Stimulated activated CD4-positive, alpha-beta T cell treated with anti-CD3 and anti-CD28 coated beads, Interleukin-1b, Interleukin-23, amount 100 ng/mL, for 48 hours (primary cell): ENCODE results near the gene DCP1B.
"Not testable (repeated sequence)": the region's sequence is repeated elsewhere in the genome, so short reads cannot be mapped to it uniquely, and the experiment has no call there.

Experiments used
- DNase-seq: peaks from one replicate; pipeline ENCODE4 v3.0.0-alpha.2; 2020

Gene DCP1B

DNA sequence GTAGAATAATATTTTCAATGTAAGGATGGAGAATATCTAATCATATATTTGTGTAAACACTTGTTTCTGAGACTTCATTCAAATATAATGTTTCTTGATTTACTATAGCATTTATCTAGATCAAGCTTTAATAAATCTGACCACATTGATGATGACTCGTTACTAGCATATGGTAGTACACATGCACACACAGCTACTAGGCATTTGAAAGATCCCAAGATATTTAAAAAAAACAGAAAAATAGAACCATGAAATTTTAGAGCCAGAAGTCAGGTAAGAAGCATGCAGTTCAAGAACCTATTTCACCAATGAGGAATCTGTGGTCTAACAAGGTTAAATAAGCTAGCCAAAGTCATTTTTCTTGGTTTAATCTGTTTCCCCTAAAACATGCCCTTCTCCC lies 32.0 kb downstream of the DCP1B start:
- no peak for DNase-seq

DNA sequence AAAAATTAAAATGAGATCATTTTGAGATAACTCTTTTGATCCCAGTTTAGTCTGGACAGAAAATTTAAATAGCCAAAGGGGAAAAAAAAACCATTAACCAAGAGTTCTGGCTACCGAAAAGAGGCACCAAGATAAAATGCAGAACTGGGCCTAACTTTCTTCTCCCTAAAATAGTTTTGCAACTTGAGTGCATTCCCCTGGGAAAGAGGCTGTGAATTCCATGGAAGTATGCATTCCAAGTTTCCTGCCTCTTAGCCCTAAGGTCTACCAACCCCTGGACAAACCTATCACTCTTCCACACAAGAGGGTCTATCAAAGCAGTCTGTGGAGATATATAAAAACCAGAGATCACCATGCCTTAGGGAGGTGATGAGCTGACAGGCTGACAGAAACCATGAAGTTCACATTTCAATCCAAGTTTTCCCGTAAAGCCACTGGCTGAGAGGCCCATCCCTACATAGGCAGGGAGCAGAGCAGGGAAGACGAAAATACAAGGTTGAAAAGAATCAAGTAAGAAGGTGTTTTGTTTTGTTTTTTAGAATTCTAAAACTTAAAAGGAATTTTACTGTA lies 33.8 kb downstream of the DCP1B start:
- DNase-seq: no peak

DNA sequence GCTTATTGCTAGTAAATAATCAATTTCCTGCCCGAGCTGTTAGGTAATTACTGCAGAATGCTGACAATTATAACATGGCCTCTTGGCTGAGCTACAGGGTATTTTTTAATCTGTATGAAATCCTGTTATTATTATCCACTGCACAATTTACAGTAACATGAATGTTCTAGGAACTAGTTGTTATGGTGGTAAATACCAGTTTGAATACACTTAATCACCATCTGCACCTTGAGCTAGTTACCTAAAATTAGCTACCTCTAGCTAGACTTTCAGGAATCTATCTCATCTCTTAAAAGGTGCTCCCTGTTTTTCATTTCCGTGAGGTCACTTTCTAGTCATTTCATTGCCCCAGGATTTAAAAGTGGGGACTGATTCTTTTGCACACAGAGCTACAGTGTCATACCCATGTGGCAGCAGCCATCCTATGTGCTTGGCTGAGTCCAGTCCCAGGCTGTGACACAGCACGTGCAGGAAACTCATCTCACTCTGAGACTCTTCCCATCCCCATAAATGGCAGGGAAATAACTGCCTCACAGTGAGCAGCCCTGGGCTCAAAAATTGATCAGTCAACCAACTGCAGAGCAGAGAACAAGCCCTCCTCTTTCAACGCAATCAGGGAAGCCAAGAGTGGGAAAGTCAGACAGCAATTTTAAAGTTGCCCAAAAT lies 37.6 kb downstream of the DCP1B start:
- DNase-seq: no peak

DNA sequence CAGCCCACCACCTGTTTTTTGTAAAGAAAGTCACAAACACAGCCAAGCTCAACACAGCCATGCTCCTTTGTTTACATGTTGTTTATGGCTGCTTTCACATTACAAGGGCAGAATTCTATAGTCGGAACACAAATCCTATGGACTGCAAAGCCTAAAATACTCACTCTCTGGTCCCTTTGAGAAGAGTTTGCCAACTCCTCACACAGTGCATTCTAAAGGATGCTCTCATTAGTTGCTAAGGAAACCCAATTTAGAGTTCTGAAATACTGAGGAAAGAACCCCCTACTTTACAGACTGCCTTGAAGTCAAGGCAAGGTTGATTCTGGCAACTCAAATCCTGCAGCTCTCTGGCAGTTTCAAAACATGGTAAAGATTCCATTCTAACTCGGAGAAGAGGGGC lies 38.3 kb downstream of the DCP1B start:
- no peak for DNase-seq

DNA sequence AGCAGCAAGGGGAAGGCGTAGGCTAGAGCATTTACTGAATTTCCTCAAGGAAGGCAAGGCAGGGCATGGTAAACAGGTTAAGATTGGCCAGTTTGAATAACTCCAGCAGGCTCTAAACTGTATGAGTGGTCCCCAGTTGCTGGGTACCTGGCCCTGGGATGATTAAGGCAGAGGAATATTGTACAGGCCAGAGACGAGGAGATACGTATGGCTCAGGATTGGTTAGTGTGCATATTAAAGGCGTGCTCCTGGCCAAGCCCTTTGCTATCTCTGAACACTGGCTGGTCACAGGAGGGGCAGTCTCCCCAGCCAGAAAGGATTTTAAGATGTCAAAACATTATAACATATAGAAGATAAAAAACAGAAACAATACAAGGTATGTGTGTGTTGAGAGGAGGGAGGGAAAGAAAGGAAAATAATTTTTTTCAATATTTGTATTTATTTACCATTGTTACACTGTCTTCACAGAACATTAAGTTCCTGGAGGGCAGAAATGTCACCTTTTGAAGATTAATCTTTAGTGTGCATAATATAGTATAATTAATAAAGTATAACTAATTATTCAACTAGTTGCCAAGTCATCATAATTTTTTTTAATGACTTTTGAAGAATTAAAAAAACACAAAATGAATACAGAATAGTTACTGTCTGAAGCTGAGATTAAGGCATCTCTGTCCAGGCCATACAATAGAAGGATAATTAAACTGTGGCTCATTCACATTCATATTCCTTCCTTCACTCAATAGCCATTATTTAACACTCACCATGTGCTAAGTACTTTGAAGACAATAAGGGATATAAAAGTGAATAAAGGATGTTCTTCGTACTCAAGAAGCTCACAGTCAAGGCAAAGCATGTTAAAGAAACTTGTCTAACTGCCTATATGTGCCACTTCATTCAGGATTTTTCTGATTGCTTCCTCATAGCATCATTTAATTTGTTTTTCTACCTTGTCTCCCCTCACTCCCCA lies 41.9 kb downstream of the DCP1B start:
- DNase-seq: no peak

DNA sequence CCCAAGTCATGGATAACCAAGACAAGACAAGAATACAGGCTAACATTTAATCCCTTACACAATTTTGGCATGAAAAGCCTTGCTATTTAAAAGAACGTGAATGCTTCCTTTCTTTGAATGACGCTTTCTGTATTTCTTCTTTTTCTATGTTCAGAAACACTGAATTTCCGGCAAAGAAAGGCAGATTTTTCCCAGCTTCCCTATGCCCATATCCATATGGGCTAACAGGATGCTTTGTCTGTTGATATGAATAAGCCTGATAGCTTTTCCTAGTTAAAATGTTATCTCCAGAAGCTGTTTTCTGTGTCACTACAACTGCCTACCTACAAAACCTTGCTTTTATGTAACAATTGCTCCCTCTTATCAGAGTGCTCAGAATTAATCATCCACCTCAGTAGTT lies 47.5 kb downstream of the DCP1B start:
- DNase-seq: no peak

DNA sequence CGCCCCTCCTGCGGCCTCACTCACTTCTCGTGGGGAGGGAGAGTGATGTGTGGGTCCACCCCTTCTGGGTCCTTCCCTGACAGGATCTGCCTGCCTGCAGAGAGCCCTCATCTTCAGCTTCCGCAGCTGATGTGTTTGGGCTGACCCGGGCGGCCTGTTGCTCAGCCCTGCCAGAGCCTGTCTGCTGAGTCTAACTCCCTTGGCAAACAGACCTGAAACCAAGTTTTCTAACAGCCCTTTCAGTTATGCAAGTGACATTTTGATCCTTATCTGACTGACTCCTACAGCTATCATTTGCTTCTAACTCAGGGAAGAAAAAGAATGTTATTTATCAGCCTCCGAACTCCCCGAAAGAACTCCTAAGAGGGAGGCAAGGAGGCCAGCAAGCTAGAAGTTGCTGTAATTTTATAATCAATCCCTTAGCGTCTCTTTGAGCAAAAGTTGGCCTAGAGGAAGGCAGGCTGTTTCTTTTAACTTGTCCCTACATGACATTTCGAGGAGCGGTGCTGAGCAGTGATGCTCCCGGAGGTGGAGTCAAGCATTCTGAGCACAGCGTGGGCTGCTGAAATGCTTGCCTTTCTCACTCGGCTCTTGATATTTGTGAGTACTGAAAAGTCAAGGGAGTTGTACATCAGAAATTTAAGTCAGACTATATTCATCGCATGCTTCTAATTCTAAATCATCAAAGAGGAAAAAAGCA lies 54.3 kb downstream of the DCP1B start:
- no peak for DNase-seq

DNA sequence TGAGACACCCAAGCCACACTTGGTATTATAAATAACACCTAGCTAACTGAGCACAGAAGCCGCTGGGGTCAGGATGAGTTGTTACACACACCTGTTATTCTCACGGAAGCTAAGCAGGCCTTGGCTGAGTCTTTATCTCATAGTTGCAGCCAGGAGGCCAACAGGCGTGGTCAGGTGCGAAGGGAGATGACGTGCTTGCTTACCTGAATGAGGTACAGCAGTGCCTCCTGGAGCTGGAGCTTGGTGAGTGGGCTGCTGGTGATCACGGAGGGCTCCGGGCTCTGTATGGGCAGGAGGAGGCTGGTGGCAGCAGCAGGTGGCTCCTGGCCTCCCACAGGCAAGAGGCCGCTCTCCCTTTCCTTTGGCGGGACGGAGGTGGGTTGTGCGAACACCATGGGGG lies 55.4 kb downstream of the DCP1B start:
- no peak for DNase-seq

DNA sequence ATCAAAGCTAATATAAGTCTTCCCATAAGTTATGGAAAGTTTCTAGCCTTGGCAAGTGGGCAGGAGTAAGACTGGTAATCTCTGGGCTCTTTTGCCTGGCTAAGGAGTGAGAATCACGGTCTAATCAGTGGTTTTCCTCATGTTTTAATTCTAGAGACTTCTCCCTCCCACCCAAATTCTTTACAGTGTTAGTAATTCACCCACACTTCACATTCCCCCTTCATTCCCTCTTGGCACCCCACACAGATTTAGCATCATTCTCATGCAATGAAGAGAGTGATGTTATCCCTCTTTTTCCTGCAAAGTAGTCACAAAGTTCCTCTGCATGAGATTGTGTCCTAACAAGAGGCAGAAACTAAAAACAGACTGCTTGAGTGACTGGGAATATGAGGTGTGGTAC lies 57.2 kb downstream of the DCP1B start:
- DNase-seq: no peak

DNA sequence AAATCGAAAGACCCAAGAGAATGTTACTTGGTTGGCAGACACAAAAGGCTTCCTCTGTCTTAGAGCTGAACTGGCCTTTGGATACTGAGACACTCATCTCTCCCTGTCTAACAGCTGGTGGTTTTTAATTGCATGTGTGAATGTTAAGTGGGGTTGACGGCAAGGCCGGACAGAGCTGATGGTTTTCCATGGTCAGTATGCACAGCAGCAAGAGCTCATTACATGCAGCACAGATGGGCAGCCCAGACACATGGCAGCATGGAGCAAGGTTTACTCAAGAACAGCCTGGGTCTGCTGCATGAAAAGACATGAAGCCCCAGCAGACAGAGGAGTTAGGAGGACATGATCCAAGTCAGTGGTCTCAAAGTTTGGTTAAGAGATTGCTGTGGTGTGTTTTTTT lies 58.0 kb downstream of the DCP1B start:
- DNase-seq: no peak

DNA sequence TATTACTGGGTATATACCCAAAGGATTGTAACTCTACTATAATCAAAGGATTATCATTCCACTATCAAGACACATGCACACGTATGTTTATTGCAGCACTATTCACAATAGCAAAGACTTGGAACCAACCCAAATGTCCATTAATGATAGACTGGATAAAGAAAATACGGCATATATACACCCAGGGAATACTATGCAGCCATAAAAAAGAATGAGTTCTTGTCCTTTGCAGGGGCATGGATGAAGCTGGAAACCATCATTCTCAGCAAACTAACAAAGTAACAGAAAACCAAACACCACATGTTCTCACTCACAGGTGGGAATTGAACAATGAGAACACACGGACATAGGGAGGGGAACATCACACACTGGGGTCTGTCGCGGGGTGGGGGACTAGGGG lies 58.8 kb downstream of the DCP1B start:
- DNase-seq: not testable (repeated sequence)

DNA sequence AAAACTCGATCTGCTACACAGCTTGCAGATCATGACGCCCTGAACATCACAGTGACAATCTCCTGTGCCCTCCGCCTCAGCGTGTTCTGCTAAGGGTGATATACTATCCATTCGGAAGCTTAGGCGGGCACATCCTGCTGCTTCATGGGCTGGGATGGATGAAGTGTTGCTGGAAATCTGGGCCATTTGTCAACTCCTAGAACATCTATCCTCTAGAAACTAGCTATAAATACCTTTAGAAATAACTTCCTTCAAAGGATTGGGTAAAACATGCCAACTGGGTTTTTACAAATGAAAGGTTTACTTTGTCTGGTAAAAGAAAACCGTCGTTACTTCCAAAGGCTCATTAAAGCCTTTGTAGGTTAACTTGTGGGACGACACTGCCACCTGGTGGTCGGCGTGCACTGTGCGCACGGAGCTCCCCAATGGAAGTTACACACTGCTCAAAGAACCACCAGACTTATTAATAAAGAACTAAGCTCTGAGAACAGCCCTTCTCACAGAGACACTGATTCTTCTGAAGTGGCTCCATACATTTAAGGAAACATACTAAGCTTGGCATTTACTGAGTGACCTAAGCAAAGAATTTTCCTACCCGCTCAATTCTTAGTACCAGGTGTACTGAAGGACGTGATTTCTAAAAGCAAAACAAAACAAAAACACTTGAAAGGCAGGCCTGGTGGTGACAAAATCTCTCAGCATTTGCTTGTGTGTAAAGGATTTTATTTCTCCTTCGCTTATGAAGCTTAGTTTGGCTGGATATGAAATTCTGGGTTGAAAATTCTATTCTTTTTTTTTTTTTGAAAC lies 64.3 kb downstream of the DCP1B start:
- DNase-seq: peak; percentile 82

DNA sequence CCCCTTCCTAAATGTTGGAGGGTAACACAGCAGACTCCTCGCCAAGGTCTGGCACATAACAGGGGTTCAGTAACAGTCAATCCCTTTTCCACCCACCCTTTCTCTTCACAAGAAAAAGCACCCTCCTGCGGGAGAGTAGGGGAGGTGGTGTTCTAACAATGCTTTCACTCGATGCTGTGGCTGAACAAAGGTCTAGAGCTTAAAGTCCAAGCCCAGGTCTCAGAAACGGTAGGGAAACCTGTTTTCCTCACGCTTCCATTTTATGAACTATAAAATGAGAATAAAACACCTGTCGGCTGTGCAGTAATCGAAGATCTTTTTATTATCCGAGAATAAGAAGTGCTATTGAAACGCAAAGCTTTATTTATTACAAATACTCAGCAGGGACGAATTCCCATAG lies 64.9 kb downstream of the DCP1B start:
- DNase-seq: no peak

DNA sequence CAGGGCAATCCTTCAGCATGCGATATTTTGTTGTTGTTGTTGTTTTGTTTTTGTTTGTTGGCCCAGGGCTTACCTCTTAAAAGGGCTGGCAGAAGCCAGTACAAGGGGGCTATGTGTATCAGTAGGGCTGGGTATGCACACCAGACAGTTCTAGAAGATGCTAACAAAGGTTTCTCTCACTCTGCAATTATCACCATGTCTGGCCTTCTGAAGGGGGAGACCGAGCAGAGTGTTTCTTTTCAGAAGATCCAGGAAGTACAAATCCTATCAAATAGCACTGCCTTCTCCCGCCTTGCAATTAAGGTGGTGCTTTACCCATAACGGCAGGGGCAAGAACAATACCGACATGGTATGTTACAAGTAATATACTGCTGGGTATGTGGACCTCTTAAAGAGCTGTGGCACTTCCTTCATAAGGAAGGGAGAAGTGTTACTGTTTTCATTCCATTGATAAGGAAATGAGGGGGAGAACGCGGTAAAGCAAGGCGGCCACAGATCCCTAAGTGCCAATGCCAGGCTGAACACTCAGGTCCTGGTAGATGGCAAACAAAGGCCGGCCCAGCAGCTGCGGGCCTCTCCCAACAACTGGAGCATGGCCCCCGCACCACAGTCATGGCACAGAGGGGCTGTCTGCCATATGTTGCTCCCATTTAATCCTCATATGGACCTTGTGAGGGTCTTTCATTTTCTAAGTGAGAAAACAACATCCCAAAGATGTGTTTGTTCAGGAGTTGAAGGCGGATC lies 66.6 kb downstream of the DCP1B start:
- no peak for DNase-seq

DNA sequence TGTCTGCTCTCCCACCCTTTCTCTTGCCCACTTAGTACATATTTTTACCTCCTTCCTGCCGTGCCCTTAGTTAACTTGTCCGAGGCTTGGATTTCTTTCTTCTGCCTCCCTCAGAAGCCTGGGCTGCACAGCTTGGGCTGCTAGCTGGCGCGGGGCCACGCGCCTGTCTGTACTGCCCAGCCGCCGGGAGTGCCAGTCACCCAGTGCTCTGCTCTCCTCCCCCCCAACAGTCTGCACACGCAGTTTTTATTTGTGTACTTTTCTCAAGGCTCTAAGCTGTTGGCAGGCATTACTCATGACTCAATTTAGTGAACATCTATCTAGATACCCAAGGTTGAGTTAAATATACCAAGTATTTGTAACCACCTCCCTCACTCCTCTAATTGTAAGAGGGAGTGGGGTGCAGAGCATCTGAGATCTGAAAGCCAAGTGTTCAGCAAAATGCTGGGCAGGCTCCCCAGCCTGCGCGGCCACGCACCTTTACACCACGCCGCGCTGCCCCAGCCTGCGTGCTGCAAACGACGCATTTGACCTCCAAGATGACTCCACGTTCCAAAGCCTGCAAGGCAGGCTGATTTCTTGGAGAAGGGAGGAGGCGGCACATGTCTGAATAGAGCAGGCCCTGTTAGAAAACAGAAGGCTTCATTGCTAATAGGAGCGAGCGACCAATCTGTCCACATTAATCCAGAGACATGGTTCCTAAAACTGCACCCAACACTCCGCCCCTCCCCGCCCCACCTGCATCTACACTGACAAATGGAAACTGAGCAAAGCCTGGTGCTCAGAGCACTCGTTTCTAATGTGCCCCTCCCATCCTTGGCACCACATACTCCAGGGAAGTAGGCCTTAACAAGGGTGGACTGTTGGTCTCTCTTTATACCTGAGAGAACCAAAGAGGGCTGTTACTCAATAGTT lies 67.6 kb downstream of the DCP1B start:
- DNase-seq: no peak

DNA sequence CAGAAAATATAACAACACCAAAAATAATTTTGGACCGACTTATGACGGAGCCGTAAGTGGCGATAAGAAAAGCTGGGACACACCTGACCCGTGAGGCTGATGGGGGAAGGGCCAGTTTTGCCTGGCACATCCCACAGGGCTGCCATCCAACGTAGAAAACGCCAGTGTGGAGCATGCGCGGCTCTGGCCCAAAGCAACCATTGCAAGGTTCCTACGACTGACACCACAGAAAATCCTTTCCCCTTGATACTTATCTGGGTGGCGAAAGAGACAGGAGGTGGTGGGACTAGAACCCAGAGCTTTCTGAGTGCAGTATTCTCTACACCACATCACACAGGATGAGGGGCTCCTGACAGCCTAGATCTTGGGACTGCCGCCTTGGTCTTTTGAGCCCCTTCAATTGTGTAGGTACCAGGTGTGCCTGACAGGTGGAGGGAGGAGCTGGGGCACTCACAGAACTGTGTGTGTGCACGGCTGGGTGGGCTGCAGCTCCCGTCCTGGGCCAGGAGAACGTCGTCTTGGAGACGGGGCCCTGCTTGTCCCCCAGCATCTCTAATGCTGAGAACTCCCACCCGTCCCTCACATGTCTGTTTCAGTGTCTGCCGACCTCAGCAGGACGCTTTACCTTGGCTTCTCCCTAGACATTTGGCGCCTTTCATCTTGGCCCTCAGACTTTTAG lies 68.4 kb downstream of the DCP1B start:
- no peak for DNase-seq

DNA sequence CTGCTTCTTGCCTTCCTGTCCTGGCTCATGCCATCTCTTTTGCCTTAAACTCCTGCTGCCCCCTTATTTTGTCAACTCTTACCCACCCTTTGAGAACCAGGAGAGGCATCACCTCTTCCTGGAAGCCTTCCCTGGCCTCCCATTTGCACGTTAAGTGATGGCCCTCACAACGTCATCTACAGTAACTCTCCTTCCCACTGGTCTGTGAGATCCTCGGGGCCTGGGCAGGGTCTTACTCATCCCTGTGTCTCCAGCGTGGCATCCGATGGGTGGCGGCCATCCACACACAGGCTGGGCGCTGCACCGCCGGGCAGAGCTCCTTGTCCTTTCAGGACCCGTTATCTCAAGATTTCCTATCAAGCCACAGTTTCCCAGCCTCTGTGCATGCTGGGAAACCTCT lies 69.0 kb downstream of the DCP1B start:
- DNase-seq: no peak

DNA sequence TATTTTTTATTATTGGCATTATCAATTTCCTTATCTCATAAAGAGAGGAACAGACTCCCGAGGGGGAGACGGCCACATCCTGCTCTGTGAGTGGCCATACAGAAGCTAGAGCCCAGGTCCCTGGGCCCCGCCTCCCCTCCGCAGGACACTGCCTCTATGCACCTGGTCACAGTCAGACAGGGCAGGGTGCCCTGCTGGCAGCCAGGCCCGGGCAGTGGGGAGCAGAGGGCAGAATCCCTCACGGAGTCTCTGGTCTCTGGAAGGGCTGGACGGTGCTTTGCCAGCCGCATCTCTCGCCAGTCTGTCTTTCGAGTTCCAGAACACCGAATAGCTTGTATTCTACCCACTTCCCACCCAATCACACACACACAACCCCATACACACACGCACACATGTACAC lies 69.4 kb downstream of the DCP1B start:
- no peak for DNase-seq

DNA sequence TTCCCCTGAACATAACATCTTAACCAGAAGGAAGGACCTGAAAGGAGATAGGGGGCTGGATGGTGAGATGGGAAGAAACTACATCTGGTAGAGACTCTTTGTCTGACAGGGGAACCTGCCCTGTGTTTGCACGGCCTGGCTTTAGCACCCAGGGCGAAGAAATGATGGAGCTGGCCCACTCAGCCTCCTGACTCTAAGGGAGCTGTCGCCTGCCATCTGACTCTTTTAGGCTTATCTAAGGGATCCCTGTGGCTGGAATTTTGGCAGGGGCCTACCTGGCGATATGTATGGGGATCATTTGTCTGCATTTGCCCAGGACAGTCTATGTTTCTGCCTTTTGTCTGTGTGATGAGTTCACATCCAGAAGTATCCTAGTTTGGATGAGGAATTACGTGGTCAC lies 70.2 kb downstream of the DCP1B start:
- DNase-seq: no peak
